Upper lobe of left lung (tissue), 6 donors: ENCODE results near the gene FAXDC2. TPM values are rescaled to one million over a fixed set of nuclear protein-coding genes. Genes with fewer than 3 reads are reported as not detected.

Source experiments
- ATAC-seq, 2 donors: fragments of 200-7000 bp; cut with Tn5 transposase; one replicate each; pipeline ENCODE4 v1.9.1; 2022; ENCODE audit warnings: mild to moderate bottlenecking in 2 of 2, moderate library complexity in 2 of 2; ENCODE audit not compliant: low FRiP score in 2 of 2
- DNase-seq, 2 donors: peaks; one replicate each; pipeline ENCODE4 v3.0.0-alpha.2; 2019 to 2020
- H3K27ac ChIP-seq, 4 donors: fragments of 200-600 bp; sonication (generic); one replicate each; pipeline ENCODE4 v1.5.1; 2016 to 2019
- H3K27me3 ChIP-seq, 4 donors: fragments of 200-600 bp; sonication (generic); one replicate each; pipeline ENCODE4 v1.5.1; 2017 to 2019
- H3K36me3 ChIP-seq, 4 donors: fragments of 200-600 bp; sonication (generic); one replicate each; pipeline ENCODE4 v1.5.1; 2016 to 2019
- H3K4me1 ChIP-seq, 4 donors: fragments of 200-600 bp; sonication (generic); one replicate each; pipeline ENCODE4 v1.5.1; 2018 to 2019
- H3K4me3 ChIP-seq, 4 donors: fragments of 200-600 bp; sonication (generic); one replicate each; pipeline ENCODE4 v1.5.1; 2017 to 2019; ENCODE audit warnings: mild to moderate bottlenecking in 2 of 4, moderate library complexity in 1 of 4
- H3K9me3 ChIP-seq, 4 donors: fragments of 200-600 bp; sonication (generic); one replicate each; pipeline ENCODE4 v1.5.1; 2018 to 2019
- CTCF ChIP-seq, 6 experiments: fragments of 450-650 bp in 4 of 6; fragments of 200-600 bp in 2 of 6; sonication (generic) in 2 of 6; IDR thresholded peaks; one replicate each; pipeline ENCODE4 v1.5.1; 2016 to 2019; ENCODE audit warnings: antibody characterized with exemption in 6 of 6
- EP300 ChIP-seq, 4 donors: sonication (generic); formaldehyde crosslinking; IDR thresholded peaks; one replicate each; pipeline ENCODE4 v1.5.1; 2017; ENCODE audit warnings: antibody characterized with exemption in 4 of 4, control low read depth in 2 of 4
- POLR2A ChIP-seq, 4 donors: fragments of 450-650 bp; IDR thresholded peaks; one replicate each; pipeline ENCODE4 v1.5.1; 2016 to 2017; ENCODE audit warnings: antibody characterized with exemption in 4 of 4, mild to moderate bottlenecking in 2 of 4
- POLR2AphosphoS5 ChIP-seq, 2 donors: sonication (generic); formaldehyde crosslinking; IDR thresholded peaks; one replicate each; pipeline ENCODE4 v1.5.1; 2017; ENCODE audit warnings: antibody characterized with exemption in 2 of 2
- WGBS, 2 donors: methylation state at CpG; one replicate each; pipeline ENCODE4 v1.1.5; 2017 to 2018; 5-methylcytosine and 5-hydroxymethylcytosine counted together
- total RNA-seq, 6 donors: library from RNA; depleted of rRNA in 4 of 6; stranded (reverse); fragments of >200 nt in 4 of 6; gene quantifications; one replicate each; pipeline versions ENCODE4 v1.1.0 to v1.2.1, GENCODE V29; 2016 to 2021
- donor health status: DM: no; HTN: no; CAD: no; lungs with moderate emphysema.
- donor health status: DM: no; HTN: yes; CAD: no; lungs with severe emphysema.

FAXDC2 gene
- total RNA-seq, 6 donors from 2014 or later, result 41.7 to 147 (median 60.2) TPM

DNA sequence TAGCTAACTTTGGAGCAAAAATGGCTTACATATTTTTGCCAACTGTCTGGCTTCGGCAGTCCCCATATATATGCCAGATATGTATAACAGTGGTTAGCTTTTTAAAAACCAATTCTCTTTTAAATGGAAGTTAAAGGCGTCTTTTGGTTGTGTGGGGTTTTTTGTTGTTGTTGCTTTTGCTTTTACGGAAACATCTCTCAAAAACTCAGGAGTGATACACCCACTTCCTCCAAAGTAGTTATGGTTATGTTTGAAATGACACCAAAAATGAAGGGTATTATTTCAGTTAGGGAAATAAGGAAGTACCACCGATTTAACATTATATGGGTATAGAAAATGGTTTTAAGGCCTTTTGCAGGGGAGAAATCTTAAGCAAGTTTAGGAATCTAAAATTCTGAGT lies 10.4 kb upstream of the FAXDC2 start:
- peak overlapping the region; percentile 97 to 98 (median 98) for H3K27ac ChIP-seq
- DNase-seq (no peak), ATAC-seq (no peak)
- WGBS, 2 donors, result 16 to 18% methylated on average over 4 of the region's 4 CpGs
- H3K4me3 ChIP-seq, result peak overlapping the region in 3 of 4 donors; percentile 77 to 89 (median 79)
- no peaks in the 10 kb centered on the region for H3K27me3 ChIP-seq
- peaks cover 3 to 28% (median 16%) of the 10 kb centered on the region in 4 donors for H3K36me3 ChIP-seq
- H3K4me1 ChIP-seq, result peaks cover 46 to 62% (median 55%) of the 10 kb centered on the region in 4 donors
- TF ChIP-seq POLR2A (IDR thresholded peaks at IDR 0.05) (no peak), EP300 (IDR thresholded peaks at IDR 0.05) (no peak), CTCF (IDR thresholded peaks at IDR 0.05) (no peak)
- H3K9me3 ChIP-seq, result no peaks in the 10 kb centered on the region

GRCh38 chr5:154860123-154860522 lies 9.7 kb upstream of the FAXDC2 start:
- H3K9me3 ChIP-seq, result no peaks in the 10 kb centered on the region
- H3K27me3 ChIP-seq, result no peaks in the 10 kb centered on the region
- peak; percentile 29 to 62 for TF ChIP-seq POLR2AphosphoS5 (IDR thresholded peaks at IDR 0.05)
- no peak for TF ChIP-seq CTCF (IDR thresholded peaks at IDR 0.05)
- TF ChIP-seq POLR2A (IDR thresholded peaks at IDR 0.05), result peak in 2 of 4 donors; percentile 10 to 71
- peaks cover 43 to 60% (median 52%) of the 10 kb centered on the region in 4 donors for H3K4me1 ChIP-seq
- DNase-seq, result peak in 1 of 2 donors; percentile 83
- peaks cover 0 to 22% (median 9%) of the 10 kb centered on the region in 4 donors for H3K36me3 ChIP-seq
- WGBS, 2 donors, result 21 to 30% methylated on average over 3 to 5 of the region's 5 CpGs
- no peak for ATAC-seq
- H3K27ac ChIP-seq, result peak overlapping the region; percentile 97 to 98 (median 98)
- peak overlapping the region; percentile 2 to 89 (median 78) for H3K4me3 ChIP-seq

DNA sequence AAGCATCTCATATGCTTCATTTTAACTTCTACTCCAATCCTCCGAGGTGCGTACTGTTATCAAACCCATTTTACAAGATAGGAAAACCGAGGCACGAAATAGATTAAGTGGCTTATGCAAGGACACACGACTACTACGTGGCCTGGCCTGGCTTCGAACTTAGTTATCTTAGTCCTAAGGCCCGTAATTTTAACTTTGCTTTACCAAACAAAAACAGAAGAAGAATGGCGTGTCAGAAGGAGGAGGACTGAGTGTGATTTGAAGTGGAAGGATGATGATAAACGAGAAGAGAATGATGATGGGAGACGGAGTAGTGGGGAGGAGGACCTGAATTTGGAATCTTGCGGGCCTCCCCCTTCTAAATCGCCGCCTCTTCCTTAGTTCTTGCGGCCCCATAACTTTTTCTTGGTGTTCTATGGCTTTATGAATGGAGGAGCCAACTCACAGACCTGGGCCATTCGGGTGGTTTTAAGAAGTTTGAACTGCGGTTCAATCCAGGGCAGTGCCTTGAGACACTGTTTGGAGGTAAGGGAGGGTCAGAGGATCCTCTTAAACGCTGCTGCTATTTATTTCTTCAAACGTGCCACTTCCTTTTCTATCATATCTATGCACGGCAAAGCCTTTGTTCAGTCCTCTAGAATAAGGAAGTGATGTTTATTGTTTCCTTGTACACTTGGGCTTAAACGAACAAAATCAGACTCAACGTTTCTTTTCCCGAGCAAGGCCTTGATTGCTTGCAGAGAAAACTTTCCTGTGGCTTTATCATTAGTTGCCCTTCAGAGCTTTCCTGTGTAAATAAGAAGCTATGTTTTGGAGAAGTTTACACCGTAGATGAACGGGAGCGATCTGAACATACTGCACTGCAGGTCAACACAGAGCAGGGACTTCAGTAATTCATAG lies 8.8 kb upstream of the FAXDC2 start:
- Histone ChIP-seq H3K27ac (peak overlapping the region; percentile 97 to 98 (median 98)), H3K36me3 (peaks cover 0 to 13% (median 4%) of the 10 kb centered on the region in 4 donors), H3K4me3 (peak overlapping the region; percentile 70 to 89 (median 78)), H3K4me1 (peaks cover 43 to 58% (median 49%) of the 10 kb centered on the region in 4 donors), H3K27me3 (no peaks in the 10 kb centered on the region), H3K9me3 (no peaks in the 10 kb centered on the region)
- TF ChIP-seq EP300 (IDR thresholded peaks at IDR 0.05) (no peak), POLR2A (IDR thresholded peaks at IDR 0.05) (peak in 1 of 4 donors; percentile 32), POLR2AphosphoS5 (IDR thresholded peaks at IDR 0.05) (peak in 1 of 2 donors; percentile 2), CTCF (IDR thresholded peaks at IDR 0.05) (no peak)
- DNase-seq (no peak), ATAC-seq (no peak)
- WGBS, 2 donors, result 0% methylated on average over 26 of the region's 26 CpGs

DNA sequence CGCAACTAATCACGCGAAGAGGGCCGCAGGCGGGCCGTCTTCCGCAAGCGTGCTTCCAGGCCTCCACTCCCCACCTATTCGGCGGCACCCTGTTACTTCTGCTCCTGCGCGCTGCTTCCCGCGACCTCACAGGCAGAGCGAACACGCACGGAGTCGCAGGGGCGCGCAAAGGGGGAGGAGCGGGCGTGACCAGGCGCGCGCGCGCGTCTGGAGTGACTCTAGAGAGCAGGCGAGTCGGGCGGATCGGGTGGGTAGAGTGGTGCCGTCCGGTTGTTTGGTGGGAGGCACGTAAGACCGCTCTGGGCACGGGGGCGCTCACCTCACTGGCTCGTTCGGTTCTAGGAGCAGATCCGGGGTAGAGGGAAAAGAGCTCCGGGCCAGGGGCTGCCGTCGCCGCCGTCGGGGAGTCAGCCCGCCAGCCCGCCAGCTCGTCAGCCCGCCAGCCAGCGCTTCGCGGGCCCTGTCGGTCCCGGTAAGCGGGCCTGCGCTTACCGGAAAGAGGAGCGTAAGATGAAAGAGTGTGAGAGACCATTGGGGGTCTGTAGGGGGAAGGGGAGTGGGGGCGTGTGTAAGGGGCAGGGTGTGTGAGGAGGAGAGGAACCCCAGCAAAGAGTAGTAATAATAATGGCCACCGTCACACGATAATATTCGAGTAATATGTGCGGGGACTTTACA lies 8.0 kb upstream of the FAXDC2 start, which contains the start of gene CNOT8:
Gene CNOT8 (plus strand): TSS at position 331 of the 675 bp plus-strand sequence. CDS start 4,652 bp downstream, outside the sequence.
- Histone ChIP-seq H3K27ac (peak within 1 kb of the TSS; percentile 97 to 98 (median 98)), H3K36me3 (peaks cover 0 to 5% (median 1%) of the 10 kb centered on the region in 4 donors), H3K4me3 (peak within 1 kb of the TSS; percentile 70 to 89 (median 78)), H3K27me3 (no peaks in the 10 kb centered on the region), H3K9me3 (no peaks in the 10 kb centered on the region), H3K4me1 (peaks cover 41 to 56% (median 47%) of the 10 kb centered on the region in 4 donors)
- TF ChIP-seq POLR2A (IDR thresholded peaks at IDR 0.05), result peak in 3 of 4 donors; percentile 84 to 97 (median 91)
- TF ChIP-seq EP300 (IDR thresholded peaks at IDR 0.05), result peak in 1 of 4 donors; percentile 12
- TF ChIP-seq CTCF (IDR thresholded peaks at IDR 0.05), result peak in 2 of 6 experiments; percentile 9 to 12
- peak; percentile 94 for TF ChIP-seq POLR2AphosphoS5 (IDR thresholded peaks at IDR 0.05)
- 0 to 1% methylated on average over 37 to 65 of the region's 65 CpGs for WGBS, 2 donors
- DNase-seq (peak; percentile 99), ATAC-seq (peak; percentile 94 to 98)
